Neural progenitor cell (in vitro differentiated cells): ENCODE data around the gene CPNE4. TPM values are rescaled to one million over a fixed set of nuclear protein-coding genes. Genes with fewer than 3 reads are reported as not detected.

Experiments used
- DNase-seq: peaks from one replicate; pipeline ENCODE4 v3.0.0-alpha.2; 2016; ENCODE audit warnings: low spot score
- H2AFZ ChIP-seq: fragments of 200-600 bp; sonication (generic); replicated peaks from 2 replicates; pipeline ENCODE4 v1.6.1; 2016; ENCODE audit warnings: antibody characterized with exemption
- H3F3A ChIP-seq: fragments of 200-600 bp; sonication (generic); 2 replicates; pipeline ENCODE4 v1.6.1; 2016; ENCODE audit warnings: antibody characterized with exemption, low read depth
- H3K27ac ChIP-seq: fragments of 200-600 bp; sonication (generic); 2 replicates; pipeline ENCODE4 v1.5.1; 2016; ENCODE audit warnings: mild to moderate bottlenecking
- H3K27me3 ChIP-seq: fragments of 200-600 bp; sonication (generic); 2 replicates; pipeline ENCODE4 v1.6.1; 2016; ENCODE audit warnings: mild to moderate bottlenecking, moderate library complexity
- H3K36me3 ChIP-seq: fragments of 200-600 bp; sonication (generic); 2 replicates; pipeline ENCODE4 v1.5.1; 2016
- H3K4me1 ChIP-seq: fragments of 200-600 bp; sonication (generic); 2 replicates; pipeline ENCODE4 v1.6.1; 2016; ENCODE audit warnings: mixed run types
- H3K4me2 ChIP-seq: fragments of 200-600 bp; sonication (generic); 2 replicates; pipeline ENCODE4 v1.6.1; 2016
- H3K4me3 ChIP-seq: fragments of 200-600 bp; sonication (generic); 2 replicates; pipeline ENCODE4 v1.5.1; 2016
- H3K79me2 ChIP-seq: fragments of 200-600 bp; sonication (generic); 2 replicates; pipeline ENCODE4 v1.6.1; 2016; ENCODE audit warnings: low read depth
- H3K9ac ChIP-seq: fragments of 200-600 bp; sonication (generic); 2 replicates; pipeline ENCODE4 v1.6.1; 2016
- H3K9me3 ChIP-seq: fragments of 200-600 bp; sonication (generic); 2 replicates; pipeline ENCODE4 v1.5.1; 2016; ENCODE audit warnings: low read depth
- H4K20me1 ChIP-seq: fragments of 200-600 bp; sonication (generic); 2 replicates; pipeline ENCODE4 v1.6.1; 2016; ENCODE audit warnings: low read depth
- H3K27ac Mint-ChIP-seq: 3 replicates; pipeline ENCODE4 v1.8.0; 2021; ENCODE audit warnings: mixed read lengths
- H3K27me3 Mint-ChIP-seq: 2 replicates; pipeline ENCODE4 v1.8.0; 2022; ENCODE audit warnings: low read depth, mild to moderate bottlenecking, inconsistent platforms, moderate library complexity, mixed read lengths; ENCODE audit not compliant: insufficient read depth
- H3K36me3 Mint-ChIP-seq: 3 replicates; pipeline ENCODE4 v1.8.0; 2021; ENCODE audit warnings: mixed read lengths
- H3K4me1 Mint-ChIP-seq: 3 replicates; pipeline ENCODE4 v1.8.0; 2021; ENCODE audit warnings: mixed read lengths
- H3K4me3 Mint-ChIP-seq: 3 replicates; pipeline ENCODE4 v1.8.0; 2021; ENCODE audit warnings: mild to moderate bottlenecking, moderate library complexity, mixed read lengths
- H3K9me3 Mint-ChIP-seq: 3 replicates; pipeline ENCODE4 v1.8.0; 2020; ENCODE audit warnings: mixed read lengths
- CTCF ChIP-seq: fragments of 200-600 bp; sonication (generic); IDR thresholded peaks from 2 replicates; pipeline ENCODE4 v1.5.1; 2017; ENCODE audit warnings: antibody characterized with exemption, mild to moderate bottlenecking
- EZH2 ChIP-seq: fragments of 200-600 bp; sonication (generic); IDR thresholded peaks from 2 replicates; pipeline ENCODE4 v1.6.1; 2017; ENCODE audit warnings: antibody characterized with exemption, mild to moderate bottlenecking, moderate library complexity
- EZH2phosphoT487 ChIP-seq: fragments of 200-600 bp; sonication (generic); IDR thresholded peaks from 2 replicates; pipeline ENCODE4 v1.6.1; 2017; ENCODE audit warnings: antibody characterized with exemption
- total RNA-seq: library from RNA; depleted of rRNA; stranded (reverse); fragments of >200 nt; gene quantifications from 2 replicates; pipeline ENCODE4 v1.2.3, GENCODE V29; 2015; ENCODE audit warnings: low replicate concordance

The CPNE4 gene
- total RNA-seq, 1 donor from 2014 or later, result not detected

- H3K4me1 Mint-ChIP-seq, result peaks cover 29% of the 10 kb centered on the region
- H3K27ac Mint-ChIP-seq, result no peak overlapping the region
Observed at GRCh38 chr3:131925571-131925970, 109.2 kb downstream of the CPNE4 start.

GRCh38 chr3:131922356-131922755 is 112.5 kb downstream of the CPNE4 start:
- no peak overlapping the region for H3K4me3 ChIP-seq
- no peaks in the 10 kb centered on the region for H3K27me3 ChIP-seq
- Mint-ChIP-seq H3K36me3 (no peaks in the 10 kb centered on the region), H3K9me3 (no peaks in the 10 kb centered on the region), H3K27me3 (no peaks in the 10 kb centered on the region), H3K4me1 (peaks cover 10% of the 10 kb centered on the region), H3K4me3 (no peak overlapping the region), H3K27ac (no peak overlapping the region)
- H3K9me3 ChIP-seq, result no peaks in the 10 kb centered on the region
- no peak overlapping the region for H3K27ac ChIP-seq
- no peak overlapping the region for H3K9ac ChIP-seq
- H4K20me1 ChIP-seq, result no peaks in the 10 kb centered on the region
- no peak overlapping the region for H2AFZ ChIP-seq
- no peak overlapping the region for H3K4me2 ChIP-seq
- no peaks in the 10 kb centered on the region for H3K79me2 ChIP-seq
- peaks cover 10% of the 10 kb centered on the region for H3K4me1 ChIP-seq
- TF ChIP-seq EZH2 (no peak), EZH2phosphoT487 (no peak), CTCF (no peak)
- DNase-seq, result no peak
- H3K36me3 ChIP-seq, result no peaks in the 10 kb centered on the region
- H3F3A ChIP-seq, result no peaks in the 10 kb centered on the region

More at GRCh38 chr3:131925571-131925970, 109.2 kb downstream of the CPNE4 start:
- TF ChIP-seq EZH2 (no peak), EZH2phosphoT487 (no peak), CTCF (no peak)
- no peaks in the 10 kb centered on the region for H4K20me1 ChIP-seq
- Mint-ChIP-seq H3K36me3 (no peaks in the 10 kb centered on the region), H3K4me3 (no peak overlapping the region), H3K27me3 (no peaks in the 10 kb centered on the region), H3K9me3 (no peaks in the 10 kb centered on the region)
- no peaks in the 10 kb centered on the region for H3K9me3 ChIP-seq
- H3K27ac ChIP-seq, result no peak overlapping the region
- no peak overlapping the region for H3K4me2 ChIP-seq
- H3K79me2 ChIP-seq, result no peaks in the 10 kb centered on the region
- peaks cover 16% of the 10 kb centered on the region for H3K4me1 ChIP-seq
- H3K36me3 ChIP-seq, result no peaks in the 10 kb centered on the region
- no peak overlapping the region for H2AFZ ChIP-seq
- H3K27me3 ChIP-seq, result no peaks in the 10 kb centered on the region
- H3F3A ChIP-seq, result no peaks in the 10 kb centered on the region
- H3K9ac ChIP-seq, result no peak overlapping the region
- no peak overlapping the region for H3K4me3 ChIP-seq
- no peak for DNase-seq

GRCh38 chr3:131917006-131917405 is 117.8 kb downstream of the CPNE4 start:
- Histone ChIP-seq H3K36me3 (no peaks in the 10 kb centered on the region), H3F3A (no peaks in the 10 kb centered on the region), H3K4me3 (no peak overlapping the region), H4K20me1 (no peaks in the 10 kb centered on the region), H2AFZ (no peak overlapping the region), H3K4me2 (no peak overlapping the region), H3K79me2 (no peaks in the 10 kb centered on the region), H3K27me3 (no peaks in the 10 kb centered on the region), H3K9ac (no peak overlapping the region), H3K9me3 (no peaks in the 10 kb centered on the region), H3K27ac (no peak overlapping the region), H3K4me1 (peaks cover 8% of the 10 kb centered on the region)
- no peak for DNase-seq
- Mint-ChIP-seq H3K4me3 (no peak overlapping the region), H3K27ac (no peak overlapping the region), H3K27me3 (no peaks in the 10 kb centered on the region), H3K9me3 (no peaks in the 10 kb centered on the region), H3K4me1 (peaks cover 12% of the 10 kb centered on the region), H3K36me3 (no peaks in the 10 kb centered on the region)
- TF ChIP-seq EZH2phosphoT487, result no peak
- no peak for TF ChIP-seq CTCF
- no peak for TF ChIP-seq EZH2
